Subcutaneous abdominal adipose tissue (tissue), 5 donors: ENCODE data around the gene CLASRP.
A peak's percentile ranks its signal among the peaks of the same experiment; 100 is the strongest.

Source experiments
- H3K27ac ChIP-seq: one replicate; pipeline ENCODE4 v1.7.0; 2013; ENCODE audit warnings: low read depth, mild to moderate bottlenecking, inconsistent platforms, low read length, moderate library complexity
- H3K27me3 ChIP-seq, 5 donors: one replicate each; pipeline ENCODE4 v1.7.0; 2013; ENCODE audit warnings: low read length in 5 of 5, inconsistent platforms in 1 of 5; ENCODE audit not compliant: control insufficient read depth in 5 of 5, insufficient read depth in 4 of 5
- H3K36me3 ChIP-seq, 5 donors: one replicate each; pipeline ENCODE4 v1.7.0; 2013; ENCODE audit warnings: low read length in 5 of 5; ENCODE audit not compliant: control insufficient read depth in 5 of 5, insufficient read depth in 5 of 5
- H3K4me1 ChIP-seq, 5 donors: one replicate each; pipeline ENCODE4 v1.7.0; 2013; ENCODE audit warnings: low read length in 5 of 5, mild to moderate bottlenecking in 3 of 5, moderate library complexity in 1 of 5; ENCODE audit not compliant: control insufficient read depth in 5 of 5, insufficient read depth in 5 of 5
- H3K4me3 ChIP-seq, 5 donors: one replicate each; pipeline ENCODE4 v1.7.0; 2013; ENCODE audit warnings: low read length in 5 of 5, low read depth in 1 of 5
- H3K9ac ChIP-seq, 5 donors: one replicate each; pipeline ENCODE4 v1.7.0; 2013; ENCODE audit warnings: low read length in 5 of 5, mild to moderate bottlenecking in 4 of 5, moderate library complexity in 3 of 5
- H3K9me3 ChIP-seq, 5 donors: one replicate each; pipeline ENCODE4 v1.7.0; 2013; ENCODE audit warnings: low read length in 5 of 5; ENCODE audit not compliant: control insufficient read depth in 5 of 5
- donor health status: healthy.
- donor health status: healthy.
- donor health status: healthy.
- donor health status: healthy.
- donor health status: healthy.

Gene CLASRP

GRCh38 chr19:45020071-45020470 lies 18.8 kb upstream of the CLASRP start:
- no peak overlapping the region for H3K9ac ChIP-seq
- H3K27me3 ChIP-seq: no peaks in the 10 kb centered on the region
- no peaks in the 10 kb centered on the region for H3K9me3 ChIP-seq
- H3K4me3 ChIP-seq: no peak overlapping the region
- H3K4me1 ChIP-seq: peaks cover 0 to 3% (median 0%) of the 10 kb centered on the region in 5 donors
- H3K27ac ChIP-seq: no peak overlapping the region
- peaks cover 0 to 27% (median 9%) of the 10 kb centered on the region in 5 donors for H3K36me3 ChIP-seq

GRCh38 chr19:45021971-45022370 lies 16.9 kb upstream of the CLASRP start:
- Histone ChIP-seq H3K36me3 (peaks cover 0 to 36% (median 9%) of the 10 kb centered on the region in 5 donors), H3K9ac (no peak overlapping the region), H3K27me3 (no peaks in the 10 kb centered on the region), H3K4me3 (no peak overlapping the region), H3K27ac (no peak overlapping the region), H3K4me1 (peaks cover 0 to 2% (median 0%) of the 10 kb centered on the region in 5 donors), H3K9me3 (no peaks in the 10 kb centered on the region)

- no peak overlapping the region for H3K27ac ChIP-seq
- H3K27me3 ChIP-seq: no peaks in the 10 kb centered on the region
- no peak overlapping the region for H3K9ac ChIP-seq
- no peaks in the 10 kb centered on the region for H3K9me3 ChIP-seq
- no peak overlapping the region for H3K4me3 ChIP-seq
- peaks cover 0 to 45% (median 9%) of the 10 kb centered on the region in 5 donors for H3K36me3 ChIP-seq
- no peaks in the 10 kb centered on the region for H3K4me1 ChIP-seq
Observed at GRCh38 chr19:45023048-45023447, 15.8 kb upstream of the CLASRP start.

GRCh38 chr19:45025264-45025663 lies 13.6 kb upstream of the CLASRP start:
- H3K27me3 ChIP-seq: no peaks in the 10 kb centered on the region
- no peak overlapping the region for H3K27ac ChIP-seq
- no peak overlapping the region for H3K4me3 ChIP-seq
- H3K4me1 ChIP-seq: no peaks in the 10 kb centered on the region
- no peaks in the 10 kb centered on the region for H3K9me3 ChIP-seq
- no peak overlapping the region for H3K9ac ChIP-seq
- peaks cover 0 to 61% (median 18%) of the 10 kb centered on the region in 5 donors for H3K36me3 ChIP-seq

GRCh38 chr19:45027371-45027770 lies 11.5 kb upstream of the CLASRP start:
- Histone ChIP-seq H3K9ac (no peak overlapping the region), H3K4me3 (no peak overlapping the region), H3K27ac (no peak overlapping the region), H3K9me3 (no peaks in the 10 kb centered on the region), H3K27me3 (no peaks in the 10 kb centered on the region), H3K4me1 (no peaks in the 10 kb centered on the region), H3K36me3 (peaks cover 0 to 71% (median 26%) of the 10 kb centered on the region in 5 donors)

- Histone ChIP-seq H3K4me3 (no peak overlapping the region), H3K27ac (no peak overlapping the region), H3K36me3 (peaks cover 0 to 83% (median 44%) of the 10 kb centered on the region in 5 donors), H3K9me3 (peaks cover 0 to 5% (median 4%) of the 10 kb centered on the region in 5 donors), H3K4me1 (no peaks in the 10 kb centered on the region), H3K27me3 (no peaks in the 10 kb centered on the region), H3K9ac (no peak overlapping the region)
Observed at GRCh38 chr19:45030825-45031224, 8.0 kb upstream of the CLASRP start.

GRCh38 chr19:45032421-45032820 lies 6.4 kb upstream of the CLASRP start:
- H3K27me3 ChIP-seq: no peaks in the 10 kb centered on the region
- H3K36me3 ChIP-seq: peaks cover 0 to 86% (median 45%) of the 10 kb centered on the region in 5 donors
- H3K27ac ChIP-seq: no peak overlapping the region
- no peak overlapping the region for H3K4me3 ChIP-seq
- H3K9me3 ChIP-seq: peaks cover 0 to 5% (median 4%) of the 10 kb centered on the region in 5 donors
- no peaks in the 10 kb centered on the region for H3K4me1 ChIP-seq
- H3K9ac ChIP-seq: no peak overlapping the region

- Histone ChIP-seq H3K27me3 (no peaks in the 10 kb centered on the region), H3K9me3 (peaks cover 0 to 5% (median 4%) of the 10 kb centered on the region in 5 donors), H3K36me3 (peaks cover 0 to 66% (median 39%) of the 10 kb centered on the region in 5 donors), H3K4me1 (peaks cover 11 to 23% (median 20%) of the 10 kb centered on the region in 5 donors), H3K4me3 (no peak overlapping the region), H3K27ac (no peak overlapping the region), H3K9ac (no peak overlapping the region)
Observed at GRCh38 chr19:45035755-45036154, 3.1 kb upstream of the CLASRP start.

GRCh38 chr19:45037393-45038169 lies 1.3 kb upstream of the CLASRP start:
- Histone ChIP-seq H3K27ac (no peak overlapping the region), H3K4me3 (no peak overlapping the region), H3K9ac (no peak overlapping the region), H3K9me3 (peaks cover 0 to 5% (median 4%) of the 10 kb centered on the region in 5 donors), H3K4me1 (peaks cover 11 to 35% (median 22%) of the 10 kb centered on the region in 5 donors), H3K27me3 (no peaks in the 10 kb centered on the region), H3K36me3 (peaks cover 0 to 67% (median 43%) of the 10 kb centered on the region in 5 donors)

GRCh38 chr19:45040059-45040771 lies 1.4 kb downstream of the CLASRP start:
- Histone ChIP-seq H3K4me1 (peaks cover 11 to 38% (median 22%) of the 10 kb centered on the region in 5 donors), H3K9me3 (peaks cover 0 to 5% (median 4%) of the 10 kb centered on the region in 5 donors)

More at GRCh38 chr19:45040059-45040771, 1.4 kb downstream of the CLASRP start:
- Histone ChIP-seq H3K36me3 (peaks cover 0 to 69% (median 46%) of the 10 kb centered on the region in 5 donors), H3K4me3 (peak overlapping the region; percentile 83 to 94 (median 87)), H3K27ac (peak overlapping the region; percentile 98), H3K27me3 (no peaks in the 10 kb centered on the region), H3K9ac (peak overlapping the region; percentile 22 to 99 (median 95))
